ENCODE data around the gene CMC4. TPM values are rescaled to one million over a fixed set of nuclear protein-coding genes. Genes with fewer than 3 reads are reported as not detected.

The CMC4 gene
- total and polyA plus RNA-seq, 2 experiments from 2014 or later, result 19.7 to 20.2 TPM

GRCh38 chrX:155053656-155054055 lies 17.3 kb downstream of the CMC4 start:
- no peak for DNase-seq
- Histone ChIP-seq H3F3A (ENCODE audit: insufficient read depth) (0 out of 2 replicates have a peak, but pooled peaks cover 2% of the 10 kb centered on the region), H3K36me3 (ENCODE audit: low read depth) (no peaks in the 10 kb centered on the region), H3K27me3 (replicated peaks; ENCODE audit: insufficient read depth) (no peaks in the 10 kb centered on the region), H3K4me3 (no peak overlapping the region), H2AFZ (no peak overlapping the region), H3K4me1 (ENCODE audit: insufficient read depth) (peaks cover 3% of the 10 kb centered on the region; the same call in 1 of the 2 replicates), H3K79me2 (ENCODE audit: insufficient read depth) (no peaks in the 10 kb centered on the region), H3K9ac (no peak overlapping the region), H3K9me2 (ENCODE audit: insufficient read depth) (no peaks in the 10 kb centered on the region), H3K9me3 (ENCODE audit: low read depth) (no peaks in the 10 kb centered on the region), H3K27ac (no peak overlapping the region), H4K20me1 (ENCODE audit: insufficient read depth) (no peaks in the 10 kb centered on the region), H3K4me2 (ENCODE audit: unreplicated experiment) (no peak overlapping the region)
- WGBS, 2 experiments (ENCODE audit: low coverage in 1 of 2, low lambda C conversion rate in 2 of 2, missing lambda C conversion rate in 2 of 2), result 92 to 97% methylated on average over 3 of the region's 3 CpGs
- in situ Hi-C loops (cut with MboI), result no loop called here
- no peak for TF ChIP-seq EZH2phosphoT487 (IDR thresholded peaks at IDR 0.05; ENCODE audit: insufficient read depth, low read depth)
- TF ChIP-seq EZH2 (IDR thresholded peaks at IDR 0.05; ENCODE audit: insufficient read depth, poor library complexity, severe bottlenecking), result no peak

DNA sequence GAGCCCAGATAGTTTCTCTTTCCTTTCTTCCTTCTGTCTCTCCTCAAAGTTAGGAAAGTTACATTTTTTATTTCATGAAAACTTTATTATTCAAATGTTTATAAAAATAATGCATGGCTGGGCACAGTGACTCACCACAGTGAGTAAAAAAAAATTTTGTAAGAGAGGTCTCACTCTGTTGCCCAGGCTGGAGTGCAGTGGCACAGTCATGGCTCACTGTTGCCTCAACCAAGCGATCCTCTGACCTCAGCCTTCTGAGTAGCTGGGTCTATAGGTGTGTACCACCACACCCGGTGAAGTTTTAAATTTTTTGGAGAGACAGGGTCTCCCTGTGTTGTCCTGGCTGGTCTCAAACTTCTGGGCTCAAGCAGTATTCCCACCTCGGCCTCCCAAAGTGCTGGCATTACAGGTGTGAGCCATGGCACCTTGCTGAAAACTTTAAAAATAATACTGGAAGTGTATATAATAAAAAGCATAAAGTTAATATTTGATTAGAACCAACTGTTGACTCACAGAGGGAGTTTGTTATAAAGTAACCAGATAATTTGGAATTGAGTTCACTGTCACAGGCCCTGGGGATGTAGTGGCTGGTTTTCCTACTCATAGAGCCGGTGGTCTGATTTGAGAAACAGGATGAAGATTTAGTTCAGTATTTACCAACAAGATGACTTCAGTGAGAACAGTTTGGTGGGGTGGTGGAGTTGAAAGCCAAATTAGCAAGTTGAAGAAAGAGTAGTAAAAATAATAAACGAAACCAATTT lies 18.0 kb downstream of the CMC4 start:
- Histone ChIP-seq H3K4me3 (no peak overlapping the region), H2AFZ (no peak overlapping the region), H3K4me2 (ENCODE audit: unreplicated experiment) (no peak overlapping the region), H3K9me2 (ENCODE audit: insufficient read depth) (no peaks in the 10 kb centered on the region), H3K79me2 (ENCODE audit: insufficient read depth) (no peaks in the 10 kb centered on the region), H3K27me3 (replicated peaks; ENCODE audit: insufficient read depth) (no peaks in the 10 kb centered on the region), H3K9me3 (ENCODE audit: low read depth) (no peaks in the 10 kb centered on the region), H3K4me1 (ENCODE audit: insufficient read depth) (peaks cover 3% of the 10 kb centered on the region; the same call in 1 of the 2 replicates), H4K20me1 (ENCODE audit: insufficient read depth) (no peaks in the 10 kb centered on the region), H3K9ac (no peak overlapping the region), H3F3A (ENCODE audit: insufficient read depth) (0 out of 2 replicates have a peak, but pooled peaks cover 7% of the 10 kb centered on the region), H3K27ac (no peak overlapping the region), H3K36me3 (ENCODE audit: low read depth) (no peaks in the 10 kb centered on the region)
- TF ChIP-seq EZH2 (IDR thresholded peaks at IDR 0.05; ENCODE audit: insufficient read depth, poor library complexity, severe bottlenecking) (no peak), EZH2phosphoT487 (IDR thresholded peaks at IDR 0.05; ENCODE audit: insufficient read depth, low read depth) (no peak)
- 68 to 77% methylated on average over 5 of the region's 5 CpGs for WGBS, 2 experiments (ENCODE audit: low coverage in 1 of 2, low lambda C conversion rate in 2 of 2, missing lambda C conversion rate in 2 of 2)
- in situ Hi-C loops (cut with MboI), result no loop called here
- DNase-seq, result peak; percentile 6

GRCh38 chrX:155048977-155049619 lies 21.8 kb downstream of the CMC4 start:
- peaks cover 3% of the 10 kb centered on the region; the same call in 1 of the 2 replicates for H3K4me1 ChIP-seq (ENCODE audit: insufficient read depth)
- no peaks in the 10 kb centered on the region for H3K36me3 ChIP-seq (ENCODE audit: low read depth)
- TF ChIP-seq EZH2phosphoT487 (IDR thresholded peaks at IDR 0.05; ENCODE audit: insufficient read depth, low read depth) (no peak), EZH2 (IDR thresholded peaks at IDR 0.05; ENCODE audit: insufficient read depth, poor library complexity, severe bottlenecking) (no peak)
- H3K4me2 ChIP-seq (ENCODE audit: unreplicated experiment), result no peak overlapping the region
- H2AFZ ChIP-seq, result no peak overlapping the region
- no peaks in the 10 kb centered on the region for H3K9me3 ChIP-seq (ENCODE audit: low read depth)
- H4K20me1 ChIP-seq (ENCODE audit: insufficient read depth), result no peaks in the 10 kb centered on the region
- no peaks in the 10 kb centered on the region for H3K27me3 ChIP-seq (replicated peaks; ENCODE audit: insufficient read depth)
- 45 to 52% methylated on average over 6 to 8 of the region's 9 CpGs for WGBS, 2 experiments (ENCODE audit: low coverage in 1 of 2, low lambda C conversion rate in 2 of 2, missing lambda C conversion rate in 2 of 2)
- no peak overlapping the region for H3K9ac ChIP-seq
- no peak overlapping the region for H3K4me3 ChIP-seq
- H3K27ac ChIP-seq, result peak overlapping the region; percentile 12; the same call in 1 of the 2 replicates
- H3K9me2 ChIP-seq (ENCODE audit: insufficient read depth), result no peaks in the 10 kb centered on the region
- H3K79me2 ChIP-seq (ENCODE audit: insufficient read depth), result peaks cover under 1% of the 10 kb centered on the region; the same call in 1 of the 2 replicates
- peak; percentile 66 for DNase-seq
- in situ Hi-C loops (cut with MboI), result no loop called here
- 0 out of 2 replicates have a peak, but pooled peaks cover 7% of the 10 kb centered on the region for H3F3A ChIP-seq (ENCODE audit: insufficient read depth)

DNA sequence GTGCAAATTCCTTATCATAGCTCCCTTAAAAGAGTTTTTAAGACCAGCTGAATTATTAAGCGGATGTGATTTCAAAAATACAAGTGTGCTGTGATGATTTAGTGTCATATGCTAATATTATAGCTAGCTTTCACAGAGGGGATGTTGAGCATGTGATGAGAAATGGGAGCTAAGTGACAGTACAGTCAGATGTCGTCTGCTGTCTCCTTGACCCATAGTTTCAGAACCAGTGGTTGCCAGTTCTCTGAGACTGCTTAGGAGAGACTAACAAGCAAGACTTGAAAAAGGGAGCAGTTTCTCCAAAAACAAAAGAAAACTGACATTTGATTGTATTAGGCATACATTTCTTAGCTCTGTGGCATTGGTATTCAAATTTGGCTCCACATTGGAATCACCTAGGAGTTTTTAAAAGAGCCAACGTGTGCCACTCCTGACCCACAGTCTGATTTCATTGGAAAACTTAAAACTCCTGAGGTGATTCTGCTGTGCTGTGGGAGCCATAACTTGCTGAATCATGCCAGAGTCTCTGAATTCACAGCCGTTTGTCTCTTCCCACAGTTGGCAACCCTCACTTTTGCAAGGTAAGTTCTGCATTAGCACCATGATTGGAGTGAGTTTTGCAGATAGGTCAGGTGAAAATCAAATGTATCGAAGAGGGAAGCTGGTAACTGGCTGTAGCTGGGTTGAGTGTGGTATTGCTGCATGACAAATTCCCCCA lies 24.0 kb downstream of the CMC4 start:
- Histone ChIP-seq H3K4me2 (ENCODE audit: unreplicated experiment) (no peak overlapping the region), H3K9ac (no peak overlapping the region), H3F3A (ENCODE audit: insufficient read depth) (0 out of 2 replicates have a peak, but pooled peaks cover 7% of the 10 kb centered on the region), H3K9me3 (ENCODE audit: low read depth) (no peaks in the 10 kb centered on the region), H3K4me1 (ENCODE audit: insufficient read depth) (peaks cover 3% of the 10 kb centered on the region; the same call in 1 of the 2 replicates), H3K9me2 (ENCODE audit: insufficient read depth) (no peaks in the 10 kb centered on the region), H3K36me3 (ENCODE audit: low read depth) (no peaks in the 10 kb centered on the region), H3K79me2 (ENCODE audit: insufficient read depth) (peaks cover 14% of the 10 kb centered on the region), H4K20me1 (ENCODE audit: insufficient read depth) (no peaks in the 10 kb centered on the region), H2AFZ (no peak overlapping the region), H3K4me3 (no peak overlapping the region), H3K27me3 (replicated peaks; ENCODE audit: insufficient read depth) (no peaks in the 10 kb centered on the region), H3K27ac (no peak overlapping the region)
- no peak for TF ChIP-seq EZH2phosphoT487 (IDR thresholded peaks at IDR 0.05; ENCODE audit: insufficient read depth, low read depth)
- in situ Hi-C loops (cut with MboI), result no loop called here
- 99 to 100% methylated on average over 5 of the region's 5 CpGs for WGBS, 2 experiments (ENCODE audit: low coverage in 1 of 2, low lambda C conversion rate in 2 of 2, missing lambda C conversion rate in 2 of 2)
- DNase-seq, result no peak
